ENCODE data around the gene CCDC182.

- no peak for TF ChIP-seq ZNF274 (IDR thresholded peaks at IDR 0.05; ENCODE audit: low read depth, low read length)
- TF ChIP-seq YY1 (IDR thresholded peaks at IDR 0.05; ENCODE audit: insufficient read depth, insufficient read length), result no peak
These were observed 9.9 kb downstream of the CCDC182 start for GRCh38 chr17:57735230-57735629.

Measured in NT2/D1 (cell line).